ENCODE results near the gene RAP1GDS1.
"Not testable (repeated sequence)": the region's sequence is repeated elsewhere in the genome, so short reads cannot be mapped to it uniquely, and the experiment has no call there.

RAP1GDS1 gene

GRCh38 chr4:98260579-98261404 lies at the start of gene RAP1GDS1:
RAP1GDS1 (plus strand) TSS chr4:98261384; CDS start chr4:98261566, 182 bp downstream.
- DNase-seq: peak; percentile 93

GRCh38 chr4:98222306-98222705 lies 38.9 kb upstream of the RAP1GDS1 start:
- DNase-seq: no peak

- DNase-seq: no peak
Observed at GRCh38 chr4:98226396-98226795, 34.8 kb upstream of the RAP1GDS1 start.

GRCh38 chr4:98230961-98231360 lies 30.2 kb upstream of the RAP1GDS1 start:
- DNase-seq: no peak

- DNase-seq: no peak
Observed at GRCh38 chr4:98232202-98232601, 29.0 kb upstream of the RAP1GDS1 start.

- no peak for DNase-seq
Observed at GRCh38 chr4:98237204-98237603, 24.0 kb upstream of the RAP1GDS1 start.

GRCh38 chr4:98242063-98242462 lies 19.1 kb upstream of the RAP1GDS1 start:
- DNase-seq: no peak

GRCh38 chr4:98242538-98242937 lies 18.6 kb upstream of the RAP1GDS1 start:
- no peak for DNase-seq

GRCh38 chr4:98245226-98245625 lies 16.0 kb upstream of the RAP1GDS1 start:
- DNase-seq: no peak

GRCh38 chr4:98248934-98249333 lies 12.2 kb upstream of the RAP1GDS1 start:
- DNase-seq: no peak

- no peak for DNase-seq
Observed at GRCh38 chr4:98249831-98250230, 11.4 kb upstream of the RAP1GDS1 start.

- DNase-seq: no peak
Observed at GRCh38 chr4:98253499-98253898, 7.7 kb upstream of the RAP1GDS1 start.

- DNase-seq: no peak
Observed at GRCh38 chr4:98260047-98260578, 1.1 kb upstream of the RAP1GDS1 start.

GRCh38 chr4:98261405-98262291 lies 464 bp downstream of the RAP1GDS1 start:
- peak; percentile 32 for DNase-seq

GRCh38 chr4:98262431-98262830 lies 1.2 kb downstream of the RAP1GDS1 start:
- DNase-seq: no peak

GRCh38 chr4:98267498-98267897 lies 6.3 kb downstream of the RAP1GDS1 start:
- no peak for DNase-seq

- no peak for DNase-seq
Observed at GRCh38 chr4:98275145-98275544, 14.0 kb downstream of the RAP1GDS1 start.

- DNase-seq: no peak
Observed at GRCh38 chr4:98283219-98284189, 22.3 kb downstream of the RAP1GDS1 start.

GRCh38 chr4:98284640-98285046 lies 23.5 kb downstream of the RAP1GDS1 start:
- no peak for DNase-seq

GRCh38 chr4:98285676-98286075 lies 24.5 kb downstream of the RAP1GDS1 start:
- DNase-seq: no peak

GRCh38 chr4:98287328-98287727 lies 26.1 kb downstream of the RAP1GDS1 start:
- no peak for DNase-seq

- DNase-seq: not testable (repeated sequence)
Observed at GRCh38 chr4:98288671-98289070, 27.5 kb downstream of the RAP1GDS1 start.

Data from NCI-H1436 (cell line).